ENCODE data around the gene AMER3. TPM values are rescaled to one million over a fixed set of nuclear protein-coding genes. Genes with fewer than 3 reads are reported as not detected.

Gene AMER3
- total RNA-seq, 2 experiments from 2014 or later: not detected

DNA sequence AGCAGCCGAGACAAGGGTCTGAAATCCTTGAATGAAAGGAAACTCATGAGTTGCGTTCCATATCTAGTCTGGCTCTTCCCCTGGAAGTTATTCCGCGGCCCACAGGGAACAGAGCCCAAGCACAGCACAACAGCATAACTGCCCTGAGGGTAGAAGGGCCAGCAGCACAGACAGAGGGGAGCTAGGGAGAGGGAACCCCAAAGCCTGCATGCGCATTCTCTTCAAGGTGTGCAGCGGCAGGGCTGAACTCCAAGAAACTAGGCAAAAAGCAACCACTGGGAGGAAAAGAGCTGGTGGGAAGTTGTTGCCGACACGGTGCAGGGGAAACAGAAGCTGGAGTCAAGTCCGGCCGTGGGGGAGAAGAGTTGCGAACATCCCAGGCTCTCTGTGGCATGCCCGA lies 14.7 kb upstream of the AMER3 start:
- intact Hi-C loops (cut with micrococcal nuclease; ENCODE audit: unreplicated experiment): no loop called here
- H3K36me3 ChIP-seq (ENCODE audit: insufficient read depth, low read length): no peaks in the 10 kb centered on the region
- H3K9me3 ChIP-seq (ENCODE audit: low read length): no peaks in the 10 kb centered on the region
- H3K9me2 ChIP-seq (ENCODE audit: insufficient read depth, low read length): no peaks in the 10 kb centered on the region
- H2AFZ ChIP-seq (ENCODE audit: low read length): no peak overlapping the region
- BruUV-seq (replicated peaks): no TSS peak
- ChIA-PET POLR2A (no interaction called here), CTCF (ENCODE audit: unreplicated experiment) (no interaction called here)
- H3K79me2 ChIP-seq (ENCODE audit: insufficient read depth, low read depth, low read length): no peaks in the 10 kb centered on the region
- no peak for DNase-seq (ENCODE audit: low spot score)
- no peaks in the 10 kb centered on the region for H3K4me1 ChIP-seq (ENCODE audit: insufficient read depth, low read length, poor library complexity, severe bottlenecking)
- no peak overlapping the region for H3K4me2 ChIP-seq (ENCODE audit: low read length)
- H4K20me1 ChIP-seq (ENCODE audit: insufficient read depth, low read length): no peaks in the 10 kb centered on the region
- H3K4me3 ChIP-seq (ENCODE audit: low read depth, low read length, poor library complexity, severe bottlenecking): no peak overlapping the region
- H3K27ac ChIP-seq (ENCODE audit: low read depth, low read length, poor library complexity, severe bottlenecking): no peak overlapping the region
- TF ChIP-seq EZH2phosphoT487 (IDR thresholded peaks at IDR 0.05; ENCODE audit: borderline replicate concordance, low read depth, low read length) (no peak), CTCF (conservative IDR thresholded peaks at IDR 0.05; ENCODE audit: low read length) (no peak)

GRCh38 chr2:130743278-130743677 lies 12.1 kb upstream of the AMER3 start:
- H3K27ac ChIP-seq (ENCODE audit: low read depth, low read length, poor library complexity, severe bottlenecking): no peak overlapping the region
- DNase-seq (ENCODE audit: low spot score): no peak
- H3K4me3 ChIP-seq (ENCODE audit: low read depth, low read length, poor library complexity, severe bottlenecking): no peak overlapping the region
- TF ChIP-seq CTCF (conservative IDR thresholded peaks at IDR 0.05; ENCODE audit: low read length): no peak
- TF ChIP-seq EZH2phosphoT487 (IDR thresholded peaks at IDR 0.05; ENCODE audit: borderline replicate concordance, low read depth, low read length): no peak
- ChIA-PET CTCF (ENCODE audit: unreplicated experiment) (no interaction called here), POLR2A (no interaction called here)
- no peaks in the 10 kb centered on the region for H3K4me1 ChIP-seq (ENCODE audit: insufficient read depth, low read length, poor library complexity, severe bottlenecking)
- no peaks in the 10 kb centered on the region for H3K79me2 ChIP-seq (ENCODE audit: insufficient read depth, low read depth, low read length)
- no peaks in the 10 kb centered on the region for H3K9me2 ChIP-seq (ENCODE audit: insufficient read depth, low read length)
- intact Hi-C loops (cut with micrococcal nuclease; ENCODE audit: unreplicated experiment): no loop called here
- no peak overlapping the region for H3K4me2 ChIP-seq (ENCODE audit: low read length)
- no peaks in the 10 kb centered on the region for H3K9me3 ChIP-seq (ENCODE audit: low read length)
- H2AFZ ChIP-seq (ENCODE audit: low read length): no peak overlapping the region
- no peaks in the 10 kb centered on the region for H4K20me1 ChIP-seq (ENCODE audit: insufficient read depth, low read length)
- no TSS peak for BruUV-seq (replicated peaks)
- H3K36me3 ChIP-seq (ENCODE audit: insufficient read depth, low read length): no peaks in the 10 kb centered on the region

DNA sequence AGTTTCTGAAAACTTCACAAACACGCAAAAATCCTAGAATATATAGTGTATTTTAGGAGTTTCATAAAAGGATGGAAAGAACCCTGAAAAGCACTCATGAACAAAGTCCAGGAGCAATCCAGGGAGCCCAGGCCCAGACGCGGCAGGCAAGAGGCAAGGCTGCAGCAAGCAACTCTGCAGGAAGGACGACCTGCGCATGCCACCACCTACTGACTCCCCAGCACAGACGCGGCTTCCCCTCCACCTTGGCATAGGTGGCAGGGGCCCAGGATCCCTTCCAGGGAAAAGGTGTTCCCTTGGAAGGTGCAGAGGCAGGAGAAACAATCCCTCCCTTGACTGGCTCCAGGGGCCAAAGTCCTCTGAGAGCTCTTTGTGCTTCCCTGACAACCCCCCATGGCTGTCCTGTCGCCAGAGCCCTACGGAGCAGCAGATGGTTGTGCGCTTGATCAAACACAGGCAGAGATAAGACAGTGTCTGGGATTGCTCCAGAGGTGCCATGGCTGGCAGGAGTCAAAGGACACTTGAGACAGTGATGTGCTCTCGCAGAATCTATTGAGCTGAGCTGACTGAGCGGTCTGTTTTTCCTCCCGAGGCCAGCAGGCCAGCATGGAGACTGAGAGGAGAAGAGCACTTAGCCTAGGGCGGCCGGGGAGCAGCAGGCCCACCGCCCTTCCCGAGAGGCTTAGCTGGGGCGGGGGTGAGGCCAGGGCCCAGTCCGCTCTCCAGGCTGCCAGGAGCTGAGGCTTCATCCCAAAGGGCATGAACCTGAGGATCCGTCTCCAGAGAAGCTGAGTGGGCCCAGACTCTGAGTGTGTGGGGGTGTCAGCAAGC lies 10.8 kb upstream of the AMER3 start:
- Histone ChIP-seq H3K4me3 (ENCODE audit: low read depth, low read length, poor library complexity, severe bottlenecking) (no peak overlapping the region), H3K9me3 (ENCODE audit: low read length) (no peaks in the 10 kb centered on the region), H3K4me1 (ENCODE audit: insufficient read depth, low read length, poor library complexity, severe bottlenecking) (no peaks in the 10 kb centered on the region), H3K9me2 (ENCODE audit: insufficient read depth, low read length) (no peaks in the 10 kb centered on the region), H3K36me3 (ENCODE audit: insufficient read depth, low read length) (no peaks in the 10 kb centered on the region), H4K20me1 (ENCODE audit: insufficient read depth, low read length) (no peaks in the 10 kb centered on the region), H3K4me2 (ENCODE audit: low read length) (no peak overlapping the region), H3K27ac (ENCODE audit: low read depth, low read length, poor library complexity, severe bottlenecking) (no peak overlapping the region), H2AFZ (ENCODE audit: low read length) (no peak overlapping the region), H3K79me2 (ENCODE audit: insufficient read depth, low read depth, low read length) (no peaks in the 10 kb centered on the region)
- no peak for TF ChIP-seq CTCF (conservative IDR thresholded peaks at IDR 0.05; ENCODE audit: low read length)
- no peak for TF ChIP-seq EZH2phosphoT487 (IDR thresholded peaks at IDR 0.05; ENCODE audit: borderline replicate concordance, low read depth, low read length)
- no peak for DNase-seq (ENCODE audit: low spot score)
- intact Hi-C loops (cut with micrococcal nuclease; ENCODE audit: unreplicated experiment): no loop called here
- no TSS peak for BruUV-seq (replicated peaks)
- ChIA-PET CTCF (ENCODE audit: unreplicated experiment) (no interaction called here), POLR2A (no interaction called here)

Data from OCI-LY7 (cell line).